ENCODE data around the gene FANK1.
"Not testable (repeated sequence)": the region's sequence is repeated elsewhere in the genome, so short reads cannot be mapped to it uniquely, and the experiment has no call there.

Gene FANK1

DNA sequence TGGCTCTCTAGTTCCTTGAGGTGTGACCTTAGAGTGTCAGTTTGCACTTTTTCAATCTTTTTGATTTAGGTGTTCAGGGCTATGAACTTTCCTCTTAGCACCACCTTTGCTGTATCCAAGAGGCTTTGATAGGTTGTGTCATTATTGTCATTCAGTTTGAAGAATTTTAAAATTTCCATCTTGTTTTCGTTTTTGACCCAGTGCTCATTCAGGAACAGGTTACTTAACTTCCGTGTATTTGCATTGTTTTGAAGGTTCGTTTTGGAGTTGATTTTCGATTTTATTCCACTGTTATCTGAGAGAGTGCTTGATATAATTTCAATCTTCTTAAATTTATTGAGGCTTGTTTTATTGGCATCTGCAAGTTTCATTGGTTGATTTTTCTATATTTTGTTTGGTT, 37.3 kb downstream of the FANK1 start:
- no peak for DNase-seq

GRCh38 chr10:125936331-125936730, 40.0 kb downstream of the FANK1 start:
- DNase-seq = no peak

DNA sequence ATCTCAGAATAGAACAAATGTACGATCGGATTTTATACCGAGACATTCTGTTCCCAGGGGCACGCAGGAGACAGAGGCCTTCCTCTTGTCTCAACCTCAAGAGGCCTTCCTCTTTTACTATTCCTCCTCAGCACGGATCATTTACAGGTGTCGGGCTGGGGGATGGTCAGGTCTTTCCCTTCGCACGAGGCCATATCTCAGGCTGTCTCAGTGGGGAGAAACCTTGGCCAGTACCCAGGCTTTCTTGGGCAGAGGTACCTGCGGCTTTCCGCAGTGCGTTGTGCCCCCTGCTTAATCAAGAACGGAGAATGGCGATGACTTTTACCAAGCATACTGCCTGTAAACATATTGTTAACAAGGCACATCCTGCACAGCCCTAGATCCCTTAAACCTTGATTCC, 44.2 kb downstream of the FANK1 start:
- DNase-seq = no peak

DNA sequence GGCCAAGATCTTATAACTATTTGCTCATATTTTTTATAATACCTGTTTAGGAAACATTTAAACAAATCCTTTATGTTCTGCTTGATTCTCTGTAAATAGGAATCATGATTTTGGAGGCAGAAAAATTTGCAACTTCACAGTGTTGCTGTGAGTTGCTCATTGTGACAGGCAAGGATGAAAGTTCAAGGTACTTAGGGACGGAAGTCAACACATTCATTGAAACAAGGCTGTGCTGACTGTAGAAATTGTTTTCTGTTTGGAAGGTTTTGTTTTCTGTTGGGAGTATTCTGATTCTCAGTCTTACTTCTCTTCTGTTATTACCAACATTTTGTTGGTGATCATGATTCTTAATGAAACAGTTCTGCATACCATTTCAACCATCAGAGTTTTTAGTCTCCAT, 54.9 kb downstream of the FANK1 start:
- DNase-seq = no peak

DNA sequence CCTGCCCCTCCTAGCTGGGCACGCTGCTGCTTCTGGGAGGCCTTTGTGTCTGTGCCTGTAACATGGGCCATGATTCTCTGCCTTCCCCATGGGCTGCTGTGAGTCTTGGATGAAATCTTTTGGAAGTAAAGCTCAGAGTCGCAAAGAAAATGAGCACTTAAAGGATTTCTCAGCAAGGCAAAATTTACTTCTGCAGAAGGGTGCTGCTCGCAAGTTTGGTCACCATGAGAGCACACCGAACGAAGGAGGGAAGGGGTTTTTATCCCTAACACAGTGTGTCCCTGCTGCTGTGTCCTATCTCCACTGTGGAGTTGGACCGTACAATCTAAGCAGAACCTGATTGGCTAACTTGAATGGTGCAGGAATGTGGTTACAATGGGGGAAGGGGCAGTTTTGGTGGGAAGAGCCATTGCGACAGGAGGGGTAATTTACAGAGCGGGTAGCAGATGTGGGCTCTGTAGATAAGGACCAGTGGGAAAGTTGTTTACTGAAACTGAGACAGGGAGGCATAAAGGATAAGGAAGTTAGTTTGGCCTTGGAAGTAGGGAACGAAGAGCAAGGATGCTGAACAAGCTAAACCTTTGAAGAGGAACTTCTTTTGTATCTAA, 57.5 kb downstream of the FANK1 start:
- no peak for DNase-seq

- DNase-seq = no peak
These were observed 59.4 kb downstream of the FANK1 start for GRCh38 chr10:125955766-125956165.

GRCh38 chr10:125961743-125962142, 65.4 kb downstream of the FANK1 start:
- no peak for DNase-seq

DNA sequence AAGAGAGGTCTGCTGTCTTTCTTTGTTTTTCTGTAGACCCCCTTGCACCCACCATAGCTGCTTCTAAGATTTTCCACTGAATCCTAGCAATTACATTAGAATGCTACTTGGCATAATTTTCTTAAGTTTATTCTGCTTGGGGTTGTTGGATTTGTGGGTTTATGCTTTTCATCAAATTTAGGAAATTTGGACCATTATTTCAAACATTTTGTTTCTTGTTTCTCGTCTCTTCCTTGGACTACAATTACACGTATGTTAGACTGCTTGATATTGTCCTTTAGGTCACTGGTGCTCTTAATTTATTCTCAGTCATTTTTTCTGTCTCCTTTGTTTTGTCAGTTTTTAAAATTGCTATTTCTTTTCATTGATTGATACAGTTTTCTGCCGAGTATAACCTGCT, 65.8 kb downstream of the FANK1 start:
- DNase-seq = no peak

- no peak for DNase-seq
These were observed 68.2 kb downstream of the FANK1 start for GRCh38 chr10:125964558-125964957.

GRCh38 chr10:125967533-125967932, 71.2 kb downstream of the FANK1 start:
- DNase-seq = no peak

DNA sequence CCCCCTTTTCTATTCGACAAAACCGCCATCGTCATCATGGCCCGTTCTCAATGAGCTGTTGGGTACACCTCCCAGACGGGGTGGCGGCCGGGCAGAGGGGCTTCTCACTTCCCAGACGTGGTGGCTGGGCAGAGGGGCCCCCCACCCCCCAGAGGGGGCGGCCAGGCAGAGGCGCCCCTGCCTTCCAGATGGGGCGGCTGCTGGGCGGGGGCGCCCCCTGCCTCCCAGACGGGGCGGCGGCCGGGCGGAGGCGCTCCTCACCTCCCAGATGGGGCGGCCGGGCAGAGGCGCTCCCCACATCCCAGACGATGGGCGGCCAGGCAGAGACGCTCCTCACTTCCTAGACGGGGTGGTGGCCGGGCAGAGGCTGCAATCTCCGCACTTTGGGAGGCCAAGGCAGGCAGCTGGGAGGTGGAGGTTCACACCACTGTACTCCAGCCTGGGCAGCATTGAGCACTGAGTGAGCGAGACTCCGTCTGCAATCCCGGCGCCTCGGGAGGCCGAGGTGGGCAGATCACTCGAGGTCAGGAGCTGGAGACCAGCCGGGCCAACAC, 73.8 kb downstream of the FANK1 start:
- DNase-seq = not testable (repeated sequence)

- no peak for DNase-seq
These were observed 80.7 kb downstream of the FANK1 start for GRCh38 chr10:125976960-125977605.

- no peak for DNase-seq
These were observed 83.6 kb downstream of the FANK1 start for GRCh38 chr10:125979976-125980375.

- no peak for DNase-seq
These were observed 84.2 kb downstream of the FANK1 start for GRCh38 chr10:125980521-125981035.

- DNase-seq = no peak
These were observed 86.0 kb downstream of the FANK1 start for GRCh38 chr10:125982260-125982948.

DNA sequence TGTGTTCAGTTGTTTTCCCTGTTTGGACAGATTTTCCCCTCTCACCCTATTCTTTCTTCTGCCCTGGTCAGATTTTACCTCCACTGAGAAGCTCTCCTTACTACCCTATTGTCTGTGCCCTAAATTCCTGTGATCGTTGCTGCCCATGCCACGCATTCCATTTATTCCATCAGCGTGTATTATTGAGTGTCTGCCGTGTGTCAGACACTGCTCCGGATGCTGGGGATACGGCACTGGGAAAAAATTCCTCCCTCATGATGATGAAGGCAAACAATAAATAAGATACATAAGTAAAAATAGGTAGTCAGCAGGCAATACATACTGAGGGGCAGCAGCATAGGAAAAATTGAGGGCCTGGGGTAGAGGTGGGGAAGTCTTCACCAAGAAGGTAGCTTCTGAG, 86.8 kb downstream of the FANK1 start:
- DNase-seq = no peak

GRCh38 chr10:125983656-125984055, 87.3 kb downstream of the FANK1 start:
- no peak for DNase-seq

DNA sequence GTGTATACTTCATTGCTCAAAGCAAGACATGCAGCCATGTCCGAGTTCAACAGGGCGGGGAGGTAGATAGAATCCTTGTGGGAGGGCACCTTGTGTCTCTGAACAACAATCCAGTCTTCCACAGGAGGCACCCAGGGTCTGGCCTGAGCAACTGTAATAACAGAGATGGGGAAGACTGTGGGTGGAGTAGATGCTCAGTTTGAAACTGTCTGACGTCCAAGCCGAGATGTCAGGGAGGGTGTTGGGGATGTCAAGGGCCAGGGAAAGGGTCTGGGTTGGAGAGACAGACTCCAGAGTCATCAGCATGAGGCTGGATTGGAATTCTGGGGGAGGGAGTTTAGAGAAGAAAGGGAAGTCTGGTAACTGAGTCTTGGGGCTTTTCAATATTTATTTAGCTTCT, 88.0 kb downstream of the FANK1 start:
- DNase-seq = no peak

DNA sequence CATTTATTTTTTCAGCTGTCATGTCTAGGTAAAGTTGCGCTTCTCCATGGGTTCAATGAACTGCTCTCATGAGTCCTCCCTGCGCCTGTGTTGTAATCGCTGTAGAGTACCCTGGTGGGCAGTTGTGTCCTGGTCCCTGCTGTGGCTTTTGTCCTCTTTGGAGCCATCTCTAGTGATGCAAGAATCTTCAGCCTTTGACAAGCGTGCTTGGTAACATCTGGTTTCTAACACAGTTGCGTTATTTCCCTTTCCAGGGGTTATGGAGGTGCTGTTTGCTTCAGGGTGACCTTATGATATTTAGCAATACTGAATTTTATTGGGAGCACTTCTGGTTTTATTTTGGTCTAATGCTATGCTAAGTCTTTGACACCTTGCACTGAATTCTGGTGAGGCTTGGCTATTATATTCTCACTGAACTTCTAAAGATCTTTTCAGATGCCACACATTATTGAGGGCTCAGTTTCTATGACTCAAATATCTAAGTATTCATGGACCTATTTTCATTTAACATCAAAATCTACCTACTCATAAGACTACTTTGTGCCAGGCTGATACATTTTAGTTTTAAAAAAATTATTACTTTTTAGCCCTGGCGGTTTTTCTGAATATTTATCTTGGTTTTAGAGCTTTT, 88.6 kb downstream of the FANK1 start:
- DNase-seq = no peak

DNA sequence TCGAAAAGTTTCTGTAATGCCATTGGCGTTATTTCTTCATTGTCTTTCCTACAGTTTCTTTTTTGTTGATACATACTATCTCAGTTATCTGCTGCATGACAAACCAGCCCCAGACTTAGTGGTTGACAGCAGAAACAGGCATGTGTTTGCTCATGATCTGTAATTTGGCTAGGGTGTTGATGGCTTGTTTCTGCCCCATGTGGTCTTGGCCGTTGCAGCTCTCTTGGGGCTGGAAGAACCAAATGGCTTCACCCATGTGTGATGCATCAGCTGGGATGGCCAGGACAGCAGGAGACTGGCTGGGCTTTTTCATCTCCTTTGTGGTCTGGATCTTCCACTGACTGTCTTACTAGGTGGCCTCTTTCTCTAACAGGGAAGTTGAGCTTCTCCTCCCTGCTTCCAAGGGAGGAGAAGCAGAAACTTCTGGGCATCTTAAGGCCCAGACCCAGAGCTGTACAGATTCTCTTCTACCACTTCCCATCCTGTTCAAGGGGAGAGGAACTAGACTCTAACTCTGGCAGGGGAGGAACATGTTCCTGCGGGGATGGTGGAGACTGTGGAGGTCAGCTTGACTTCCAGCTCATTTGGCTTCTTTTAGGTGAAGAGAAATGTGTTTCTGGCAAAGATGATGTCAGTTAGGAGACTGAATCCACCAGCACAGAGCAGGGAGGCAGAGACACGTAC, 89.3 kb downstream of the FANK1 start:
- no peak for DNase-seq

GRCh38 chr10:125989791-125990190, 93.4 kb downstream of the FANK1 start:
- no peak for DNase-seq

GRCh38 chr10:125990974-125991373, 94.6 kb downstream of the FANK1 start:
- DNase-seq = no peak

GRCh38 chr10:125991392-125991791, 95.0 kb downstream of the FANK1 start:
- no peak for DNase-seq

All from left hindlimb (tissue), 1 donor.